ENCODE measurements around the gene KCNG1.

DNA sequence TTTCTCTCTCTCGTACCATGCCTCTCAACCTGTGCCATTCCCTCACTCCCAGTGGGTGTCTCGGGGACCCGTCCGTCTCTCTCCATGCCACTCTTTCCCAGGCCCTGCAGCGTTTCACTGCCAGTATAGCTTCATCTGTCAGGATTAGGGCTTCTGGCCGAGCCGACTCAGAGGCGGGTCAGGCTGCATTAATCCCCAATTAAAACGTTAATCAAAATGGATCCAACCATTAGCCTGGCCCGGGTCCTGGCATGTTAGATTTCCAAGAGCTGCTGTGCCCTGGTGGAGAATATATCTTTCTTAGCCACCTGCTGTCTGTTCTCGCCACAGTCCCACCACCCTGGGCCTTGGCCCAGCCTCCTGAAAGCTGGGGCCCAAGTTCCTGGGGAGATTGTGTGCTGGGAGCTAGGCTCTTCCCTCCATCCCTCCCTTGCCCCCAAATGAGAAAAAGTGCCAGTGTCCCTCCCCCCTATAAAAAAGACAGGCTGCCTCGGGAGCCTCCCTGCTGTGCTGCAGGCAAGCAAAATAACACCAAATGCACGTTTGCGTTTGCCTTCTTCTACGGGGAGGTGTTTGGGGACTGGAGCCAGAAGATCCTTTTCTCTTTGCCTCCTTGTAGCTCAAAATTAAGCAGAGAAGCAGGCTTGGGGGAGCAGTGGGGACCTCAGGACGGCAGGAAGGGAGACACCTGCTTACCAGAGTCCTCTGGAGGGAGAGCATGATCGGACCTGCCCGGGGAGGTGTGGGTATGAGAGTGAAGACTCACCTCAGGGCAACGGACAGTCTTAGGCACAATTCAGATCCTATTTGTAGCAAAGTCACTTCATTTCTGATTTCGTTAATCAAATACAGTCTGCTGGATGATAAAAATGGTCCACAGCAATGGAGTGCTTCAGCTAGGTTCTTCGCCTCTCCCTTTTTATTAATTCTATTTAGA, 3.0 kb downstream of the KCNG1 start:
- TF ChIP-seq, protein P1, sequence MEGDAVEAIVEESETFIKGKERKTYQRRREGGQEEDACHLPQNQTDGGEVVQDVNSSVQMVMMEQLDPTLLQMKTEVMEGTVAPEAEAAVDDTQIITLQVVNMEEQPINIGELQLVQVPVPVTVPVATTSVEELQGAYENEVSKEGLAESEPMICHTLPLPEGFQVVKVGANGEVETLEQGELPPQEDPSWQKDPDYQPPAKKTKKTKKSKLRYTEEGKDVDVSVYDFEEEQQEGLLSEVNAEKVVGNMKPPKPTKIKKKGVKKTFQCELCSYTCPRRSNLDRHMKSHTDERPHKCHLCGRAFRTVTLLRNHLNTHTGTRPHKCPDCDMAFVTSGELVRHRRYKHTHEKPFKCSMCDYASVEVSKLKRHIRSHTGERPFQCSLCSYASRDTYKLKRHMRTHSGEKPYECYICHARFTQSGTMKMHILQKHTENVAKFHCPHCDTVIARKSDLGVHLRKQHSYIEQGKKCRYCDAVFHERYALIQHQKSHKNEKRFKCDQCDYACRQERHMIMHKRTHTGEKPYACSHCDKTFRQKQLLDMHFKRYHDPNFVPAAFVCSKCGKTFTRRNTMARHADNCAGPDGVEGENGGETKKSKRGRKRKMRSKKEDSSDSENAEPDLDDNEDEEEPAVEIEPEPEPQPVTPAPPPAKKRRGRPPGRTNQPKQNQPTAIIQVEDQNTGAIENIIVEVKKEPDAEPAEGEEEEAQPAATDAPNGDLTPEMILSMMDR (conservative IDR thresholded peaks at IDR 0.05): no peak
- no peak for TF ChIP-seq ZFX (IDR thresholded peaks at IDR 0.05)
